ENCODE measurements around the gene KSR1.

Gene KSR1

GRCh38 chr17:27520491-27521185 lies 64.4 kb downstream of the KSR1 start:
- no peak for FAIRE-seq

- FAIRE-seq: no peak
Measured at GRCh38 chr17:27521281-27522027, 65.2 kb downstream of the KSR1 start.

DNA sequence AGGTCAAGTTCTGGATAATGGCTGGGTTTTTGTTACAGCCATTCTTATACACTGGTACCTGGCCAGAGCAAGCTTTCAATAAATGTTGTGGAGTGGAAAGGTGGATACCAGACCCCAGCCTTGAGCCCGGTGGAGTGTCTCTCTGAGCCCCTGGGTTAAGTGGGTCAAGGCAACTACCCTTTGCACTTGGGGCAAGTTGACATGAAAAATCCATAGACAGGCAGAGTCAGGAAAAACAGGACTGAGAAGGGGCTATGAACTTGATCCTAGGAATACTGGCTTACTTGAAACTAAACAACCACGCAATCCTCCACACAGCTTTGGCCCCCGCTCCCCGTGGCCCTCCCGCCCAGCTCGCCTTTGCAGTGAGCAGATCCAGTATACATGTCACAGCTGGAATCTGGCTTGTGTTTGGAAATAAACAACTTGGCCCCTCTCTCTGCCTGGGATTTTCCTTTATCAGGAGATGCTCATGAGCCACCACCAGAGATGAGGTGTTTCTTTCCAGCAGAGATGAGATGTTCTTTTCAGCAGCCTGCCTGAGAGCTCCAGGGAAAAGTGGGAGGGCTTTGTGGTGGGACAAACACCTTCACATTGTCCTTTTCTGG lies 65.9 kb downstream of the KSR1 start:
- FAIRE-seq: no peak

DNA sequence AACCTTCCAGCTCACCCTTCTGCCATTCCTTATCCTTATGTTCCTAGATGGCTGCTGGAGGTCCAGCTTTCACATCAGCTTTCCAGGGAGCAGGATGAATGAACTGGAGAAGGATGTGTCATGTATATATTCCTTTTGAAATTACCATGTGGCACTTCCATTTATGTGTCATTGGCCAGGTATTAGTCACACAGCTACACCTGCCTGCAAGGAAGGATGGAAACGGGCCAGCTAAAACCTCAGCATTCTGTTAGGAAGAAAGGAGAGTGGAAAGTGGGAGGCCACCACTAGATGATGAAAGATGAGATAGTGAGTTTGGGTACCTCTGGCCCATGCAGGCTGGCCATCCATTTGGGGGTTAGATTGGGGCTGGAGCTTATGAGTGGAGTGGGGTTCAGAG lies 67.5 kb downstream of the KSR1 start:
- FAIRE-seq: no peak

DNA sequence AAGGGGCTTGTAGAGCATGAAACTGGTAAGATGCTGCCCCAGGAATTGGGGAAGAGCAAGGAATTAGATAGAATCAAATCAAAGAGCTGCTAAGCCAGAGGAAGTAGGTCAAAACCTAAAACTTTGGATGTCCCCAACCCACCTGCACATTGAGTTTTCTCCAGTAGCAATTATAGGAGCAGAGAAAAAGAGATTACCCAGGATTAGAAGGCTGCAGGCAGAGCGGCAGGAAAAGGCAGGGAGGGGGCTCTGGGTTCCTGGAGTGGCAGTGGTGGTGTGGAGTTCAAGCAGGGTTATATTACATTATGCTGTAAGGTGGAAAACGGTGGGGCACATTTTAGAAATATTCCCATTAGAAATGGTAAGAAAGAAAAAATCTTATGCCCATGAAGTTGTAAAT lies 68.3 kb downstream of the KSR1 start:
- FAIRE-seq: no peak

DNA sequence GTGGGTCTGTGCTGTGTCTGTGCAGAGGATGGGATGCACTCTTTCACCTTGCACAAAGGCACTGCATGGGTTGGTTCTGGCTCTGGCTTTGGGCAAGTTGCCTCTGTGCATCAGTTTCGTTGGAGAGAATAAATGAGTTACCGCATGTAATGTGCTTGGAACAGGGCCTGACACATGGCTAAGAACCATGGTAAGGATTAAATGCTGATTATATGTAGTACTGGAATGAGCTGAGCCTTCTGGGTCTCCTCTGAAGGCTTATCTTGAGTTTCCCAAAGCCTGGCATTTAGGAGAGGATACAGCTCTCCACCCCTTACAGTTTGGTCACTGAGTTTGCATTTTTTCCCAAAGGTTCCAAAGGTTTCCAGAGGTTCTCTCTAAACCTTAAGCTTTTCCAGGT lies 69.1 kb downstream of the KSR1 start:
- FAIRE-seq: no peak

DNA sequence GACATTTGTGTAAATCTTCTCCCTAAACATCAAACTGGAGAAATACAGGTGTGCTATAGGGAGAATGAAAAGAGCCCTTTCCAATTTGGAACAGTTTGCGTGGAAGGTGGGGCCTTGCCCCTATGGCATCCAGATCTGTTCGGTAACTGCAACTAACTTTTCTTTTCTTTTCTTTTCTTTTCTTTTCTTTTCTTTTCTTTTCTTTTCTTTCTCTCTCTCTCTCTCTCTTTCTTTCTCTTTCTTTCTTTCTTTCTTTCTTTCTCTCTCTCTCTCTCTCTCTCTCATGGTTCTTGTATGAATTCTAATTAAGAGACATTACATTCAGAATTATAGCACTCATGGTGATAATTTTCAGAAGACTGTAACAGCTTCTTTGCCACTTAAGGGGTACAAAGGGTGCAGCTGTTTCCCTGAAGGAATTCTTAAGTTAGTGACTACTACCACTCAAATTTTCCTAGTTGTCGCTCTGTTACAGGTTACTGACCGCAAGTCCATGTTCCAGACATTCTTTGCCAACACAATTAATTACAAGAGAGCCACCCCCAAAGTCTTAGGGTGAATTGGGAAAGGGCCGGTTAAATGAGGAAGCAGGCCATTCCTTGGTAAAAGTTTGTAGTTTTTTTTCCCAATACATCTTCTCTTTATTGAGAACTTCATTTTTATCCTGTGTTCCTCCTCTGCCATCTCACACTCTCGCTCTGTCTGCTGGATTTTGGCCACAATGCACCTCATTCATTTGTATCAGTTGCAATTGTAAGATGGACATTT lies 69.8 kb downstream of the KSR1 start:
- FAIRE-seq: no peak

DNA sequence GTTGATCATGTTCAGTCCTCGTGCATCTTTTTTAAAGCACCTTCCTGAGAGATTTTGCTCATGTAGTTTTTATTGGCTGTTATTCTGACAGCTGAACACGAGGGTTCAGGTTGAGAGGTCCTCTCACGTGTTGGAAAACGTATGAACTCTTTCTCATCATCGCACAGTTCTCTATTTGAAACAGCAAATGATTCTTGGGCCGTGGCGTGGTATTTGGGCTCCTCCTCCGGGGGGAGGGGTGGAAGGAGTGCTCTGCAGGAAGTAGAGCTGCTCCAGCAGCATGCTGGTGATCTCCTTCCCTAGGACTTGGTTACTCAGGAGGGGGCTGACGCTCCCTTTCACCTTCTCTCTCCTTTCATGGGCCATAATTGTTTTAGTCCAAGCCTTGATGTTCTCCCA lies 70.4 kb downstream of the KSR1 start:
- FAIRE-seq: no peak

GRCh38 chr17:27529230-27529796 lies 73.1 kb downstream of the KSR1 start:
- FAIRE-seq: no peak

- no peak for FAIRE-seq
Measured at GRCh38 chr17:27530764-27531391, 74.6 kb downstream of the KSR1 start.

GRCh38 chr17:27531469-27531961 lies 75.3 kb downstream of the KSR1 start:
- no peak for FAIRE-seq

GRCh38 chr17:27532269-27533263 lies 76.3 kb downstream of the KSR1 start:
- FAIRE-seq: no peak

DNA sequence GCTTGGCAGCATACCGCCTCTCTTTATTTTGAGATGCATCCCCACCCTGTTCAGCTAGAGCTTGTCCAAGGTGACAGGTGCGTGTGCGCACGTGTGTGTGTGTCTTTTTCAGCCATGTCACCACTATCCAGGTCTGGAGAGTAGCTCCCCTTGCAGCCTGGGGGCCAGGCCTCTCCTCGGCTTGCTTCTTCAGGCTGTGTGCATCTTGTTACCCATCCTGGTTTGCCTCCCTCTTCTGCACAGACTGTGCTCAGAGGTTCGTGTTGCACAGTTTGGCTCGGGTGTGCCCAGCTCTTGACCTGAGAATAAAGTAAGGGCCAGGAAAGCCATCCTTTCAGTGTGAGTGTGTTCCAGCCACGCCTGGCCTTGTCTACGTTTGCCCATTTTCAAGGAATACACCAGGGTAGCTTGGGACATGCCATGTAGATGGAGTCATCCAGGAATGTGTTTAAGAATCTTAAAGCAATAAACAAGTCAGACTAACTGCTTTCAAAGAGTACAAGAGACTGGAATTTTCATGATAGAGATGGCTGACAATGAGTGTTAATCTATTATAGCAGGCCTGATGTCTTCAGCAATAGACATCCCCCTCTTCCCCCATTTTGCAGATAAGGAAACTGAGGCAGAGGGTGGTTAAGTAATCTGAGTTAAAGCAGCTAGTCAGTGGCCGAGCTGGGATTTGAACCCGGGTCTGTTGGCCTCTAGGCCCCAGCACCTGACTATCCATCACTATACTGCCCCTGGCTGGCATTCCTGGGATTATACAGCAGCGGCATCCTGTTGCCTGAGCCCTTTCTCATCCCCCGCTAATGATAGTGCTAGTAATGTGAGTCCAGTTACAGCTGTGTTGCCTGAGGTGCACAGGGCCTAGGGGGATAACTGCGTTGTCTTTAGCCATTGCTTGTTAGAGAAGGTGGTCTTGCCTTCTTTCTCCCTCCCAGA lies 77.9 kb downstream of the KSR1 start:
- no peak for FAIRE-seq

DNA sequence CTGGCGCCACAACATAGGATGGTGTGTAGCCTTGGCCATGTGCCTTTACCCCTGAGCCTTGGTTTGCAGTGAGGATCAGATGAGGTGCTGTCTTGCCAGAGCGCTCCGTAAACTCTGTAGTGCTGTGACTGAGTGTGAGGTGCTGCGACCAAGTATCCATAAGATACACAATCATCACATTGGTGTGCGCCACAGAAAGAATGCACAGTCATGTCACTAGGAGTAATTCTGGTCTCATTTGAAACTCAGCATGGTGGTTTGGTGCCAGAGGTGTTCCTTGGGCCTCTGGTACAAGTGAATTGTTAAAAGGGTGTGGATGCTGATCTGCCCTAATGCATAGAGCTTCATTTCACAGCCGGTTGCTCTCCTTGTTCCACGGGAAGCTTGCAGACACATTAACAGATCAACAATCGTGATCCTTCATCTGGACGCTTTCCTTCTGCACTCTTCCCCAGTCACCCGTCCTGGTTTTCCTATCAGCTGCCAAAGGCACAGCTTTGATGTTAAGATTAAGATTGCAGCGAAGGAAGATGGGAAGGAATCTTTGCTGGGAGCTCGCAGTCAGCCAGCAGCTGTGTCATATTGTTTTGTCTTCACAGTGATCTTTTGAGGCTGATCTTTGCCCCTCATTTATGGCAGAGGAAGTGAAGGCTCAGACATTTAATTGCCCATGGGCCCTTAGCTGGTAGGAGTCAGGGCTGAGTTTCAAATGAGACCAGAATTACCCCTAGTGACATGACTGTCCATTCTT lies 79.1 kb downstream of the KSR1 start:
- no peak for FAIRE-seq

GRCh38 chr17:27535975-27536374 lies 79.7 kb downstream of the KSR1 start:
- no peak for FAIRE-seq

GRCh38 chr17:27536781-27537180 lies 80.5 kb downstream of the KSR1 start:
- no peak for FAIRE-seq

- FAIRE-seq: no peak
Measured at GRCh38 chr17:27538156-27538955, 82.1 kb downstream of the KSR1 start.

GRCh38 chr17:27539152-27539551 lies 82.9 kb downstream of the KSR1 start:
- no peak for FAIRE-seq

Data from G401.6 (cell line).